BE2C (cell line): ENCODE measurements around the gene HDAC3.

Experiments used
- DNase-seq: peaks from one replicate; pipeline ENCODE4 v3.0.0-alpha.2; 2020
- H3K27me3 ChIP-seq: fragments of 250-450 bp; sonication (Bioruptor Pico); 2 replicates; pipeline ENCODE4 v1.5.1; 2020; ENCODE audit warnings: mild to moderate bottlenecking
- H3K36me3 ChIP-seq: fragments of 250-450 bp; sonication (Bioruptor Pico); 2 replicates; pipeline ENCODE4 v1.5.1; 2020; ENCODE audit warnings: mild to moderate bottlenecking
- H3K4me1 ChIP-seq: fragments of 250-450 bp; sonication (Bioruptor Pico); 2 replicates; pipeline ENCODE4 v1.5.1; 2020
- H3K4me3 ChIP-seq: 2 replicates; pipeline ENCODE4 v1.5.1; 2011; ENCODE audit warnings: low read depth, low read length
- H3K9me3 ChIP-seq: fragments of 250-450 bp; sonication (Bioruptor Pico); 2 replicates; pipeline ENCODE4 v1.5.1; 2020
- TF ChIP-seq, protein P1 (sequence below): IDR thresholded peaks from 2 replicates; pipeline ENCODE4 v1.5.1; 2012; ENCODE audit warnings: mild to moderate bottlenecking, low read depth, low read length

Gene HDAC3

DNA sequence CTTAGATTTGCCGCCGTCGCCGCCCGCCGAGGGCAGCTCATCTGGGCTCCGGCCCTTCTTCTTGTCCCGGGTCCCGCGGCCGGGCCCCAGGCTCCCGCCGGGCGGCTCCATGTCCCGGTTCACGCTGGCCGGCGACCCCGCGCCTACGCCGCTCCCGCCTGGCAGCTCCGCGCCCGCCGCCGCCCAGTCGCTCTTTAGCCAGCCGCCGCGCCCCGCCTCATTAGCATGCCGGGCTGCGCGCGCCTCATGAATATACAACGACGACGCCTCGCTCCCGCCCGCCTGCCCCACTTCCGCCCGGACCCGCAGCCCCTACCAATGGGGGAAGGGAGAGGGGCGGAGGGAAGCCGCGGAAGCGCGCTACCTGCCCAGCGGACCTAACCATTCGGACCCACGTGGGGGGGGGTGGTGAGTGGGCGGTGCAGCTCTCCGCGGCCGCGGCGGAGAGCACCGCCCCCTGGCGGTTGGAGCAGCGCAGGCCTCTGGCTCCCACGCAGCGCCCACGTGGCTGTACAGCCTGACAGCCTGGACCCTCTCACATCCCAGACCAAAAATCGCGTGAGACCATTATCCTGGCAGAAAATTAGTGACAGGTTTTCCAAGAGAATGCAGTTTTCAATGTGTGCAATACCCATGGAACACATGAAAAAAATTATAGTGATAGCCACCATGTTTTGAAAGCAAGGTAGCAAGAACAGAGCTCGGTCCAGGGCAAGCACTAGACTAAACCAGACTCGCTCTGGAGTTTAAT, 17.7 kb downstream of the HDAC3 start, which contains the start of gene DIAPH1:
Gene DIAPH1 (minus strand): TSS at position 197 of the 751 bp plus-strand sequence. CDS start 86 bp downstream, at position 111.
- H3K9me3 ChIP-seq = no peaks in the 10 kb centered on the region
- no peaks in the 10 kb centered on the region for H3K27me3 ChIP-seq
- peak within 1 kb of the TSS; percentile 81 for H3K4me3 ChIP-seq
- DNase-seq = peak; percentile 99
- H3K36me3 ChIP-seq = peaks cover 8% of the 10 kb centered on the region; the same call in 1 of the 2 replicates
- H3K4me1 ChIP-seq = peaks cover 10% of the 10 kb centered on the region
- TF ChIP-seq, protein P1, sequence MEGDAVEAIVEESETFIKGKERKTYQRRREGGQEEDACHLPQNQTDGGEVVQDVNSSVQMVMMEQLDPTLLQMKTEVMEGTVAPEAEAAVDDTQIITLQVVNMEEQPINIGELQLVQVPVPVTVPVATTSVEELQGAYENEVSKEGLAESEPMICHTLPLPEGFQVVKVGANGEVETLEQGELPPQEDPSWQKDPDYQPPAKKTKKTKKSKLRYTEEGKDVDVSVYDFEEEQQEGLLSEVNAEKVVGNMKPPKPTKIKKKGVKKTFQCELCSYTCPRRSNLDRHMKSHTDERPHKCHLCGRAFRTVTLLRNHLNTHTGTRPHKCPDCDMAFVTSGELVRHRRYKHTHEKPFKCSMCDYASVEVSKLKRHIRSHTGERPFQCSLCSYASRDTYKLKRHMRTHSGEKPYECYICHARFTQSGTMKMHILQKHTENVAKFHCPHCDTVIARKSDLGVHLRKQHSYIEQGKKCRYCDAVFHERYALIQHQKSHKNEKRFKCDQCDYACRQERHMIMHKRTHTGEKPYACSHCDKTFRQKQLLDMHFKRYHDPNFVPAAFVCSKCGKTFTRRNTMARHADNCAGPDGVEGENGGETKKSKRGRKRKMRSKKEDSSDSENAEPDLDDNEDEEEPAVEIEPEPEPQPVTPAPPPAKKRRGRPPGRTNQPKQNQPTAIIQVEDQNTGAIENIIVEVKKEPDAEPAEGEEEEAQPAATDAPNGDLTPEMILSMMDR = peak; percentile 96

DNA sequence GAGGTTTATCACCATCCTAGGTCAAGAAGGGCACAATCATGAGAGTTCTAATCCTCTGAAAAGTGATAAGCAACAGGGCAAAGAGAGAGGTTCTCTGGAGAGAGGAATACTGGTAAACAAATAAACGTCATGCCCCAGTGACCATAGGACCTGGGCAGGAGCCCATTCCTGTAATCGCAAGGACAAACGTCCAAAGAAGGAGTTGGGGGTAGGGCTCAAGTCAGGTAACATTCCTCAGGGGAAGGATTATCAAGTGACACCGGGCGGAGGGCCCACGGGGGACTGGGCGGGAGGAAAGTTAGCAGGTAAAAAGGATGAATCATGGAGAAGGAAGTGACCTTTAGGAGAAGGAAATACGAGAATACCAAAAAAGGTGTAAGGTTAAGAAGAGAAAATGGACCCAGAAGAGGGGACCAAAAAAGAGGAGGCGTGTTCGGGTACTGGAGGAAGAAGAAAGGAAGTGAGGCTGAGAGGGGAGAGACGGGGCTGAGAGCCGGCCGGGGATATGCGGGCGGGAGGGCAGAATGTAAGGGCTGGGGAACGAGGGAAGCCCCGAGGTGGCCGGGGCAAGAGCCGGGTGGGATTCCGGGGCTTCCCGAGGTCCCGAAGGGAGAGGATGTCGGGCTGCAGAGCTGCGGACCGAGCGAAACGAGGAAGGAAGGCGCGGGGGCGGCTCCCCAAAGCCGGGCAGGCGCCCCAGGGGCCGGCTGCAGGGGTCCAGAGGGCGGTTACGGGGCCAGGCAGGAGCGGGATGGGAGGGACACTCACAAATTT, 18.4 kb downstream of the HDAC3 start:
- H3K27me3 ChIP-seq = no peaks in the 10 kb centered on the region
- TF ChIP-seq, protein P1 = no peak
- H3K4me3 ChIP-seq = peak overlapping the region; percentile 81
- DNase-seq = peak; percentile 60
- H3K9me3 ChIP-seq = no peaks in the 10 kb centered on the region
- H3K4me1 ChIP-seq = peaks cover 12% of the 10 kb centered on the region
- H3K36me3 ChIP-seq = peaks cover 6% of the 10 kb centered on the region; the same call in 1 of the 2 replicates

DNA sequence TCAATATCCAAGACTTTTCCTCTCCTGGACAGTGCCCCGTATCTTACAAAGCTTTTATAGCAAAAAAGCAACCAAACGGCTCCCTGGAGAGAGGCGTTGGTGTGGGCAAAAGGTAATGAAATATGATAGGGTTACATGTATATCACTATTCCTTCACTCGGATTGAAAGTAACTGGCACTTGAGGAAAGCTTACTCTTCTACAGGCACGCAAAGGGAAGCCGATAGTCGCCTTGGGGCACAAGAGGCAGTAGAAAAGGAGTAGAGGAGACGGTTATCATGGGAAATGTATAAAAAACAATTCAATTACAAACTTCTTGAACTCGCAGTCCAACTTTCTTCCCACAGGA, 19.0 kb downstream of the HDAC3 start:
- Histone ChIP-seq H3K27me3 (no peaks in the 10 kb centered on the region), H3K4me3 (peak overlapping the region; percentile 81), H3K4me1 (peaks cover 14% of the 10 kb centered on the region), H3K9me3 (no peaks in the 10 kb centered on the region), H3K36me3 (peaks cover 8% of the 10 kb centered on the region; the same call in 1 of the 2 replicates)
- DNase-seq = no peak
- TF ChIP-seq, protein P1 = no peak

DNA sequence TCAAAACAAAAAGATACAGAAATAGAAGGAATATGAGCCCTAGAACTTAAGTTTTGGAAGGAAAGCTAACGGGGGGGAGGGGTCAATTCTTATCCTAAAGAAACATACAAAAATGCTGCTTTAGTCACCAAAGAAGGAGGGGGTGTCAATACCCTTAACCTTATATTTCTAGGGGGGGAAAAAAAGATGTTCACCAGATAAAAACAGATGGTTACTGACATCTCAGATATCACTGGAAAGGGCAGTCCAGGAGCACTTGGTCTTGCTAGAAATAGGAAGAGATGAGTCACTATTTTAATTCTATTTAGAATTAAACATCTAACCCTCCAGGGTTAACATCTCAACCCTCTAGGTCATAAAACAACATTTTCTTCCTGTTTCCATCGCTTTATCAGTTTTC, 19.5 kb downstream of the HDAC3 start:
- Histone ChIP-seq H3K9me3 (no peaks in the 10 kb centered on the region), H3K36me3 (peaks cover 8% of the 10 kb centered on the region; the same call in 1 of the 2 replicates), H3K4me1 (peaks cover 14% of the 10 kb centered on the region), H3K4me3 (peak overlapping the region; percentile 81), H3K27me3 (no peaks in the 10 kb centered on the region)
- DNase-seq = no peak
- TF ChIP-seq, protein P1 = no peak

DNA sequence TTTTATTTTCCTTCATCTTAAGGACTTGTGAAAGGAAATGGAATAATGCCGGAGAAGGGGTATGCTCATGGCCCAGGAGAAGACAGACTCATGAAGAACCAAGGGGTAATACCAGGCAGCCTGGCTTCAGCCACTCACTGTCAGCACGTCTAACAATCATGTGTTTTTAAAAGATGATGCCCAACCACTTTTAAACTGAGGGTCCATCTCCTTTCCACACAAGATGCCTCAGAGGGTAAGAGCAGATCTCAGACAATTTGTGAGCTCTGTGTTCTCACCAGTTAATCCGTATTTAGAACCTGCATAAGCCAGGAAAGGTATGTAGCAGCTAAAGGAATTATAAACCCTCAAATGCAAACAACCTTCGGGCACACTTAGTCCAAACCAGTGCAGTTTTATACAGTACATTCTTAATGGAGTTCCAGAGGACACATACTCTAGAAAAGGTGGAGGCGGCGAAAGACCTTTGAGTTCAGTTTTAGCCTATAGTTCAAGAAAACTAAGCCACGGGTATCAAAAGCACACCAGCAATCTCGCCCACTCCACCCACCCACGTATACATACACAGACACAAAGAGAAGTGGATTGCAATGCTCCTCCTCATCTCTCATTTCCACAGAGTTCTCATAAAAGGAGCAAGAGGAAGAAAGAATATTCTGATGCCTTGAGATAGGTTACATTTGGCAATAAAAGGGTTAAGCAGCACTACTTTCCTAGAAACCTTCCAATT, 20.5 kb downstream of the HDAC3 start:
- Histone ChIP-seq H3K27me3 (no peaks in the 10 kb centered on the region), H3K36me3 (peaks cover 11% of the 10 kb centered on the region), H3K4me1 (peaks cover 14% of the 10 kb centered on the region), H3K9me3 (no peaks in the 10 kb centered on the region), H3K4me3 (no peak overlapping the region)
- TF ChIP-seq, protein P1 = no peak
- DNase-seq = no peak
